Measurements from ENCODE around the gene FOCAD. TPM values are rescaled to one million over a fixed set of nuclear protein-coding genes. Genes with fewer than 3 reads are reported as not detected.

The FOCAD gene
- total and polyA plus RNA-seq, 10 of the 15 experiments (the other 5 are each of a cell fraction or from before 2014, with no cell fraction given) = 13.7 to 93.0 (median 41.8) TPM

DNA sequence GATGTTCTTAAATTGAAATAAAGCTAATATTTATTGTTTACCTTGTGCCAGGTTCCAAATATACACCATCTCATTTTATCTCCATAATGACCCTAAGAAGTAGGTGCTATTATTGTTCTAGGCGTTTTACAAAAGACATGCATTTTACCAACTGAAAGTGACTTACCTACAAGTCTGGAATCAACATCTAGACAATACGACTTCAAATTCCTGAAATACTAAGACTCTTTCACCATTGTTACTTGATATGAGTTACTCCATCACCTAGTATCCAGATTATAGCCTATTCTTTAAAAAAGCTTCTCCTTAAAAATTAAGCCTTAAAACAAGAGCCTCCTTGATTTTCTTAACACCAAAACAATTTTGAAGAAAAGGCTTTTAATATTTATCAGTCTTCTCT, 334.1 kb downstream of the FOCAD start:
- Histone ChIP-seq H3K4me1 (ENCODE audit: control insufficient read depth, insufficient read depth, low read length) (no peaks in the 10 kb centered on the region), H3K79me2 (ENCODE audit: control insufficient read depth, insufficient read depth, low read length) (no peaks in the 10 kb centered on the region), H3K27ac (ENCODE audit: control insufficient read depth, insufficient read depth) (no peak overlapping the region), H3K9ac (ENCODE audit: control insufficient read depth, insufficient read depth, low read length) (no peak overlapping the region), H4K20me1 (ENCODE audit: control insufficient read depth, insufficient read depth) (no peaks in the 10 kb centered on the region), H3K9me3 (replicated peaks; ENCODE audit: control insufficient read depth, insufficient read depth, low read length) (no peaks in the 10 kb centered on the region), H2AFZ (ENCODE audit: control insufficient read depth, low read depth, low read length) (no peak overlapping the region), H3K27me3 (replicated peaks in 1 of 2; ENCODE audit: control insufficient read depth in 2 of 2, insufficient read depth in 2 of 2, low read length in 1 of 2) (no peaks in the 10 kb centered on the region), H3K4me2 (ENCODE audit: control insufficient read depth, insufficient read depth) (no peak overlapping the region), H3K4me3 (no peak overlapping the region), H3K36me3 (ENCODE audit: control insufficient read depth in 2 of 2, insufficient read depth in 2 of 2, low read length in 1 of 2) (peaks cover 0 to 4% of the 10 kb centered on the region in 2 experiments; a peak in 3 of 4 replicates)
- ChIA-PET RAD21 (ENCODE audit: unreplicated experiment) (no interaction called here), CTCF (interaction anchor here (0.6 to 1.9 kb wide), 2 partner anchors 12 to 93 kb away, joined by 3 to 8 read pairs; no protein-coding TSS in a partner anchor), SMC1A (ENCODE audit: uncharacterized antibody, unreplicated experiment) (interaction anchor here (1.2 to 2.6 kb wide), 3 partner anchors 10 to 21 kb away, joined by 3 to 8 read pairs (median 6); partner anchors contain the start of gene HACD4), POLR2A (interaction anchor here (1.0 to 1.3 kb wide), 2 partner anchors 12 to 13 kb away, joined by 3 to 4 read pairs; partner anchors contain the start of gene HACD4)
- in situ Hi-C loops (cut with MboI) = no loop called here
- WGBS (ENCODE audit: insufficient coverage, insufficient replicate concordance, low lambda C conversion rate, missing lambda C conversion rate) = 99% methylated on average over 2 of the region's 2 CpGs
- TF ChIP-seq CBFB (IDR thresholded peaks at IDR 0.05; ENCODE audit: low read depth) (no peak), KLF5 (IDR thresholded peaks at IDR 0.05; ENCODE audit: partially characterized antibody) (no peak), CREB1 (IDR thresholded peaks at IDR 0.05; ENCODE audit: low read depth) (no peak), SPI1 (IDR thresholded peaks at IDR 0.05; ENCODE audit: borderline replicate concordance, insufficient read depth, low read depth, low read length) (no peak), BACH1 (IDR thresholded peaks at IDR 0.05; ENCODE audit: borderline replicate concordance) (no peak), CBX5 (IDR thresholded peaks at IDR 0.05; ENCODE audit: low read depth) (no peak), E4F1 (IDR thresholded peaks at IDR 0.05; ENCODE audit: borderline replicate concordance, partially characterized antibody) (no peak), NR2F1 (conservative IDR thresholded peaks at IDR 0.05) (no peak)
- TF ChIP-seq, protein P1, sequence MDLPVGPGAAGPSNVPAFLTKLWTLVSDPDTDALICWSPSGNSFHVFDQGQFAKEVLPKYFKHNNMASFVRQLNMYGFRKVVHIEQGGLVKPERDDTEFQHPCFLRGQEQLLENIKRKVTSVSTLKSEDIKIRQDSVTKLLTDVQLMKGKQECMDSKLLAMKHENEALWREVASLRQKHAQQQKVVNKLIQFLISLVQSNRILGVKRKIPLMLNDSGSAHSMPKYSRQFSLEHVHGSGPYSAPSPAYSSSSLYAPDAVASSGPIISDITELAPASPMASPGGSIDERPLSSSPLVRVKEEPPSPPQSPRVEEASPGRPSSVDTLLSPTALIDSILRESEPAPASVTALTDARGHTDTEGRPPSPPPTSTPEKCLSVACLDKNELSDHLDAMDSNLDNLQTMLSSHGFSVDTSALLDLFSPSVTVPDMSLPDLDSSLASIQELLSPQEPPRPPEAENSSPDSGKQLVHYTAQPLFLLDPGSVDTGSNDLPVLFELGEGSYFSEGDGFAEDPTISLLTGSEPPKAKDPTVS (IDR thresholded peaks at IDR 0.05; ENCODE audit: low read depth, low read length) = no peak
- intact Hi-C loops (cut with micrococcal nuclease; ENCODE audit: unreplicated experiment) = no loop called here
- DNase-seq (ENCODE audit: low read depth, low spot score) (no peak), ATAC-seq (no peak), FAIRE-seq (no peak)
- no TSS peak for BruUV-seq (replicated peaks)
